H1 (cell line): ENCODE results near the gene THRB.

Experiments
- BCL11A ChIP-seq, 2 experiments: IDR thresholded peaks; one replicate each; pipeline ENCODE4 v1.6.1; 2011; ENCODE audit warnings: low read depth in 2 of 2, low read length in 2 of 2, mild to moderate bottlenecking in 2 of 2
- CHD2 ChIP-seq: IDR thresholded peaks from 2 replicates; pipeline ENCODE4 v1.6.1; 2012; ENCODE audit warnings: low read length, improper control_type of control experiment
- EGR1 ChIP-seq: IDR thresholded peaks from 2 replicates; pipeline ENCODE4 v1.6.1; 2011; ENCODE audit warnings: low read depth, low read length, borderline replicate concordance
- KDM1A ChIP-seq: fragments of 200-600, 300-600 bp; sonication (generic); IDR thresholded peaks from 2 replicates; pipeline ENCODE4 v1.7.1; 2016; ENCODE audit warnings: mild to moderate bottlenecking, low read length, borderline replicate concordance
- POLR2A ChIP-seq, 2 experiments: IDR thresholded peaks; 1 replicate in 1 of 2; 2 replicates in 1 of 2; pipeline ENCODE4 v1.6.1; 2011; ENCODE audit warnings: low read depth in 2 of 2, low read length in 2 of 2, mild to moderate bottlenecking in 2 of 2; ENCODE audit errors: control extremely low read depth in 1 of 2
- POLR2AphosphoS5 ChIP-seq: IDR thresholded peaks from 2 replicates; pipeline ENCODE4 v1.6.1; 2011; ENCODE audit warnings: low read depth, low read length
- RAD21 ChIP-seq, 2 experiments: IDR thresholded peaks in 1 of 2; conservative IDR thresholded peaks in 1 of 2; 2 replicates each; pipeline ENCODE4 v1.6.1; 2011; ENCODE audit warnings: low read depth in 2 of 2, low read length in 2 of 2, improper control_type of control experiment in 1 of 2, inconsistent platforms in 1 of 2, mild to moderate bottlenecking in 1 of 2, moderate library complexity in 1 of 2
- RXRA ChIP-seq: IDR thresholded peaks from 2 replicates; pipeline ENCODE4 v1.6.1; 2011; ENCODE audit warnings: low read depth, mild to moderate bottlenecking, low read length, moderate library complexity; ENCODE audit not compliant: insufficient read depth
- SP2 ChIP-seq: IDR thresholded peaks from 2 replicates; pipeline ENCODE4 v1.6.1; 2012; ENCODE audit warnings: mild to moderate bottlenecking, low read length, inconsistent platforms
- SP4 ChIP-seq: IDR thresholded peaks from 2 replicates; pipeline ENCODE4 v1.6.1; 2012; ENCODE audit warnings: low read length, inconsistent platforms
- ZNF274 ChIP-seq: IDR thresholded peaks from 2 replicates; pipeline ENCODE4 v1.7.0; 2012; ENCODE audit warnings: low read length, borderline replicate concordance; ENCODE audit errors: extremely low read depth
- TF ChIP-seq, protein P1 (sequence below), 3 experiments: IDR thresholded peaks; 1 replicate in 2 of 3; 2 replicates in 1 of 3; pipeline versions ENCODE4 v1.5.1 to v1.6.1; 2011; ENCODE audit warnings: low read length in 3 of 3, mild to moderate bottlenecking in 3 of 3, inconsistent platforms in 2 of 3, low read depth in 1 of 3, moderate library complexity in 1 of 3; ENCODE audit not compliant: insufficient read depth in 1 of 3; ENCODE audit errors: control extremely low read depth in 1 of 3
- TF ChIP-seq, protein P2 (sequence below): IDR thresholded peaks from 2 replicates; pipeline ENCODE4 v1.6.1; 2012; ENCODE audit warnings: inconsistent platforms
- TF ChIP-seq, protein P3 (sequence below): IDR thresholded peaks from 2 replicates; pipeline ENCODE4 v1.6.1; 2011; ENCODE audit warnings: low read depth, mild to moderate bottlenecking, low read length; ENCODE audit not compliant: insufficient read depth

DNA sequence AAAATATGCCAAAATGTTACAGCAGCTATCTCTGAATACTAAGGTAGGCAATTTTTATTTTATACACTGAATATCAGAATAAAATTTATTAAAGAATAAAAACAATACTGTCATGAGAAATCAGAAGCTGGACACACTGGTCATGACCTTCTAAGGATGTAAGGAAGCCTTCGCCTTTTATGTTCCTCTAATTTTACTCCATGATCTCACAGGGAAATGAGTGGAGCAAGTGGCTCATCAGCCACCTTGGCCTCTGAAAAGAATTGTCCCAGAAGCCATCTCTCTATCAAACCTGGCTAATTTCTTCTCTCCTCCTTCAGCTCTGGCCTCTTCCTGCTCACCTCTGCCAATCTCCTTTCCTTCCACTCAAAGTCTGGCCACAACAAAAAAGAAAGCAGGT, 48.6 kb downstream of the THRB start:
- TF ChIP-seq ZNF274 (no peak), POLR2A (IDR thresholded peaks at IDR 0.05; ENCODE audit: control extremely low read depth in 1 of 2, low read depth in 2 of 2, low read length in 2 of 2) (no peak), POLR2AphosphoS5 (no peak), SP4 (no peak), BCL11A (IDR thresholded peaks at IDR 0.05; ENCODE audit: low read depth in 2 of 2, low read length in 2 of 2) (no peak), CHD2 (no peak), KDM1A (no peak), RAD21 (IDR thresholded peaks at IDR 0.05 in 1 of 2, conservative IDR thresholded peaks at IDR 0.05 in 1 of 2; ENCODE audit: low read depth in 2 of 2, low read length in 2 of 2) (no peak), RXRA (no peak), EGR1 (no peak), SP2 (no peak)
- TF ChIP-seq, protein P1, sequence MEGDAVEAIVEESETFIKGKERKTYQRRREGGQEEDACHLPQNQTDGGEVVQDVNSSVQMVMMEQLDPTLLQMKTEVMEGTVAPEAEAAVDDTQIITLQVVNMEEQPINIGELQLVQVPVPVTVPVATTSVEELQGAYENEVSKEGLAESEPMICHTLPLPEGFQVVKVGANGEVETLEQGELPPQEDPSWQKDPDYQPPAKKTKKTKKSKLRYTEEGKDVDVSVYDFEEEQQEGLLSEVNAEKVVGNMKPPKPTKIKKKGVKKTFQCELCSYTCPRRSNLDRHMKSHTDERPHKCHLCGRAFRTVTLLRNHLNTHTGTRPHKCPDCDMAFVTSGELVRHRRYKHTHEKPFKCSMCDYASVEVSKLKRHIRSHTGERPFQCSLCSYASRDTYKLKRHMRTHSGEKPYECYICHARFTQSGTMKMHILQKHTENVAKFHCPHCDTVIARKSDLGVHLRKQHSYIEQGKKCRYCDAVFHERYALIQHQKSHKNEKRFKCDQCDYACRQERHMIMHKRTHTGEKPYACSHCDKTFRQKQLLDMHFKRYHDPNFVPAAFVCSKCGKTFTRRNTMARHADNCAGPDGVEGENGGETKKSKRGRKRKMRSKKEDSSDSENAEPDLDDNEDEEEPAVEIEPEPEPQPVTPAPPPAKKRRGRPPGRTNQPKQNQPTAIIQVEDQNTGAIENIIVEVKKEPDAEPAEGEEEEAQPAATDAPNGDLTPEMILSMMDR (IDR thresholded peaks at IDR 0.05; ENCODE audit: control extremely low read depth in 1 of 3, insufficient read depth in 1 of 3, low read depth in 1 of 3, low read length in 3 of 3) = no peak
- TF ChIP-seq, protein P2, sequence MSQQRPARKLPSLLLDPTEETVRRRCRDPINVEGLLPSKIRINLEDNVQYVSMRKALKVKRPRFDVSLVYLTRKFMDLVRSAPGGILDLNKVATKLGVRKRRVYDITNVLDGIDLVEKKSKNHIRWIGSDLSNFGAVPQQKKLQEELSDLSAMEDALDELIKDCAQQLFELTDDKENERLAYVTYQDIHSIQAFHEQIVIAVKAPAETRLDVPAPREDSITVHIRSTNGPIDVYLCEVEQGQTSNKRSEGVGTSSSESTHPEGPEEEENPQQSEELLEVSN = no peak
- TF ChIP-seq, protein P3, sequence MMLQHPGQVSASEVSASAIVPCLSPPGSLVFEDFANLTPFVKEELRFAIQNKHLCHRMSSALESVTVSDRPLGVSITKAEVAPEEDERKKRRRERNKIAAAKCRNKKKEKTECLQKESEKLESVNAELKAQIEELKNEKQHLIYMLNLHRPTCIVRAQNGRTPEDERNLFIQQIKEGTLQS = no peak
